ENCODE measurements around the gene NPIPB2. TPM values are rescaled to one million over a fixed set of nuclear protein-coding genes. Genes with fewer than 3 reads are reported as not detected.
"Not testable (repeated sequence)": the region's sequence is repeated elsewhere in the genome, so short reads cannot be mapped to it uniquely, and the experiment has no call there.

Gene NPIPB2
- 1 to 10 TPM; 9.4 to 9.7 TPM for total RNA-seq
- 1.3 TPM for polyA plus RNA-seq

DNA sequence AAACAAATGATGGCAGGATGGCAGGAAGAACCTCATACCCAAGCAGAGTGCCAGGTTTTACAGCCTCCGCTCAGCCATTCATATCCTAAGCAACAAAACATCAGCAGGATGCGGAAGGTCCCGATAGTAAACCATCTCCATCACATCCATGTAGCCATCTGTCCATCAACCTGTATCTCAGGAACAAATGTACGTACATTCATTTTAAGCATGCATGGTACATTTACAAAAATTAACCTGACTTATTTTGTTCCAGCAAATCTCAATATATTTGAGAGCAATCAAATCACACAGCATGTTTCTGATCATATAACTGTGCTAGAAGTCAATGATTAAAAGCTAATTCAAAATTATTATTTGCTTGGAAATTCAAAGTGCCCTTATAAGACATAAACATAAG, at the start of gene NPIPB2:
Gene NPIPB2 (minus strand): TSS at position 101 of the 400 bp plus-strand sequence. CDS start 0 bp downstream, at position 101.
- H3K4me3 Mint-ChIP-seq: not testable (repeated sequence)

DNA sequence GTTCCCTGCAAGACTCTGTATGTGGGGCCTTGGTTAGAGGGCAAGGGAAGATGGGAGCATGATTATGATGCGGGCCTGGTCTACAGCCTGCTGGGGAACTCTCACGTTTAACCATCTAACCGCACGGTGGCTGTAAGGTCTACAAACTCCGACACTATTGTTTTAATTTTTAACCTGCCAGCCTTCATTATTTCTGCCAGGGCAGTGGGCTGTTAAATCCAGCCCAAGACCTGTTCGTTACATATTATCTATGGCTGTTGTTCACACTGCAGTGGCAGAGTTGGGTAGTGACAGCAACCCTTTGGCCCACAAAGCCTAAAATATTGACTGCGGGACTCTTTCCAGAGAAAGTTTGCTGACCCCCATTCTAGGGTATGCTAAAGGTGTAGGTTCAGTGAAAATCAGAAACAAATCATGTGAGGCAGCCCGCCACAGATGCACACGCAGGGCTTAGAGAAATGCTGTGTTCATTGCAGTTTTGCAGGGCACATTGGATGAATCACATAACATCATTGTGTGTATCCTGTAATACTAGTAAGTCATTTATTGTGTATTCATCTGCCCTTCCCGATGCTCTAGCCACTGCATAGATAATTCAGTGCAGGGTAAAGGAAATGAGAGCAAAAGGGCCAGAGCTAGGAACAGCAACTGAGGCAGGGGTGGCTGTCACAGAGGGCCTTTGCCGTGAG, 49.0 kb upstream of the NPIPB2 start:
- Histone ChIP-seq H3K4me1 (ENCODE audit: insufficient read depth, low read length) (no peaks in the 10 kb centered on the region), H3K9me3 (ENCODE audit: low read length) (no peaks in the 10 kb centered on the region), H3K27ac (ENCODE audit: low read depth, low read length) (no peak overlapping the region), H3K4me3 (ENCODE audit: low read length) (no peak overlapping the region), H3K27me3 (ENCODE audit: insufficient read depth, low read length, poor library complexity, severe bottlenecking) (no peaks in the 10 kb centered on the region), H3K36me3 (ENCODE audit: insufficient read depth, low read length) (no peaks in the 10 kb centered on the region)
- no peak overlapping the region for H3K4me3 Mint-ChIP-seq
- POLR2A ChIA-PET: no interaction called here
- H3K4me1 Mint-ChIP-seq: peaks cover 2 to 13% (median 4%) of the 10 kb centered on the region in 3 donors
- H3K36me3 Mint-ChIP-seq: peaks cover 0 to 4% (median 3%) of the 10 kb centered on the region in 3 donors
- CTCF ChIA-PET: interaction anchor here (0.8 kb wide), 1 partner anchor 10 kb away, joined by 3 read pairs; no protein-coding TSS in a partner anchor
- no peaks in the 10 kb centered on the region for H3K27me3 Mint-ChIP-seq
- H3K9me3 Mint-ChIP-seq: no peaks in the 10 kb centered on the region
- DNase-seq: no peak
- peak overlapping the region in 1 of 8 donors; percentile 51 for H3K27ac Mint-ChIP-seq

More for the DNA sequence above, at the start of gene NPIPB2:
- H3K9me3 ChIP-seq (ENCODE audit: low read length); H3K27ac ChIP-seq (ENCODE audit: low read depth, low read length); H3K36me3 ChIP-seq (ENCODE audit: insufficient read depth, low read length); POLR2A ChIA-PET; H3K27me3 ChIP-seq (ENCODE audit: insufficient read depth, low read length, poor library complexity, severe bottlenecking); CTCF ChIA-PET; H3K9me3 Mint-ChIP-seq; H3K4me1 Mint-ChIP-seq; H3K4me3 ChIP-seq (ENCODE audit: low read length); DNase-seq; H3K36me3 Mint-ChIP-seq; H3K27me3 Mint-ChIP-seq; H3K4me1 ChIP-seq (ENCODE audit: insufficient read depth, low read length); H3K27ac Mint-ChIP-seq: not testable (repeated sequence)

DNA sequence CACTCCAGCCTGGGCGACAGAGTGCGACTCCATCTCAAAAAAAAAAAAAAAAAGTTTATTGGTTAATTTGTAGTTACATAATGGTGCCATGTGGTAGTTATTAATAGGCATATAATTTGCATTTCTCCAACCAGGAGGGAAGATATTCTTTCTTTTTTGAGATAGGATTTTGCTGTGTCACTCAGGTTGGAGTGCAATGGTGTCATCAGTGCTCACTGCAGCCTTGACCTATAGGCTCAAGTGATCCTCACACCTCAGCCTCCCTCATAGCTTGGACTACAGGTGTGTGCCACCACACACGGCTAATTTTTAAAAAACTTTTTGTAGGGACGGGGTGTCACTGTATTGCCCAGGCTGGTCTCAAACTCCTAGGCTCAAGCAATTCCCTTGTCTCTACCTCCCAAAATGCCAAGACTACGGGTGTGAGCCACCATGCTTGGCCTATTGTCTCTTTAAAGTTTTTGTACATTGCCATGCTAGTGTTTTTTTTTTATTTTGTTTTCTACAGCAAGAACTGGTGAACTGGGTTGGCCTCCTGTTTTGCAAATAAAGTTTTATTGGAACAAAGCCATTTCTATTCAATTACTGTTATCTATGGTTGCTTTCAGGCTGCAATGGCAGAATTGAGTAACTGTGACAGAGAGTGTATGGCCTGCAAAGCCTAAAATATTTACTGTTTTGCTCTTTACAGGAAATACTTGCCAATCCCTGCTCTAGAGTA, 46.6 kb upstream of the NPIPB2 start:
- Histone ChIP-seq H3K36me3 (ENCODE audit: insufficient read depth, low read length) (no peaks in the 10 kb centered on the region), H3K27me3 (ENCODE audit: insufficient read depth, low read length, poor library complexity, severe bottlenecking) (no peaks in the 10 kb centered on the region), H3K4me3 (ENCODE audit: low read length) (no peak overlapping the region), H3K4me1 (ENCODE audit: insufficient read depth, low read length) (no peaks in the 10 kb centered on the region), H3K27ac (ENCODE audit: low read depth, low read length) (no peak overlapping the region), H3K9me3 (ENCODE audit: low read length) (no peaks in the 10 kb centered on the region)
- H3K4me3 Mint-ChIP-seq: no peak overlapping the region
- CTCF ChIA-PET: no interaction called here
- no peak for DNase-seq
- POLR2A ChIA-PET: no interaction called here
- peaks cover 0 to 5% (median 5%) of the 10 kb centered on the region in 3 donors for H3K36me3 Mint-ChIP-seq
- H3K27ac Mint-ChIP-seq: no peak overlapping the region
- H3K4me1 Mint-ChIP-seq: peaks cover 5 to 16% (median 6%) of the 10 kb centered on the region in 3 donors
- H3K27me3 Mint-ChIP-seq: no peaks in the 10 kb centered on the region
- no peaks in the 10 kb centered on the region for H3K9me3 Mint-ChIP-seq

DNA sequence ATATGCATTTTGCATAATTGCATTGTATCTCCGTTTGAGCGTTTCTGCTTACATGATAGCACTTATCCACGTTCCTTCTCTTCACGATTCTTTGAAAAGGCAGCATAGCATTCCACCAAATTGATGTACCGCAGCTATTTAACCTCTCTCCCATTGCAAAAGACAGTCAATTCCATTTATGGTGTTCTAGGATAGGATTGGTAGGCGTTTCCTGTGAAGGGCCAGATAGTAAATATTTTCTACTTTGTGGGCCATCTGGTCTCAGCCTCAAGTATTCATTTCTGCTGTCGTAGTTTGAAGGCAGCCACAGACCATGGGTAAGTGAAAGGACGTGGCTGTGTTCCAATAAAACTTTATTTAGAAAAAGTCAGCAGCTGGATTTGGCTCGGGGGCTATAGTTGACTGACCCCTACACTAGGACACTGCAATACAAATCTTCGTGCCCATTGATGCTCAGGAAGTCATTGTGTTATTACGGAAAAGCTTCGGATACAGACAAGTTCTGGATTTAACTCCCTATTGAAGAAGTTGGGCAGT, 44.7 kb upstream of the NPIPB2 start:
- CTCF ChIA-PET: no interaction called here

DNA sequence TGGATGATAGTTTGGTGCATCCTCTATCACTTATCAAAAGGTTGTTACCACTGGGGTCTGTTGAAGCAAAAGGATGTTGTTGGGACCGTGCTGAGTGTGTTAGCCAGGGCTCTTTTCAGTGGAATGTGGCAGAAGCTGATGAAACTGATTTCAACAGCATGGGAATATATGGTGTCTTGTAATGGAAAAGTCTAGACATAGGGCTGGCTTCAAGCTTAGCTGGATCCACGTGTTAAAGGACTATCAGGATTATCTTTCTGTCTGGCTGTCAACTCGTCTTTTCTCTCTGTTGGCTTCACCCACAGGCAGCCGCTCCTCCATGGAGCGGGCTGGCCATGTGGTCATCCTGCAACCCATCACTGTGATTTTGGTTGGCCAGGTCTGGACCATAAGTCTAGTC, 43.4 kb upstream of the NPIPB2 start:
- no peak overlapping the region for H3K4me3 ChIP-seq (ENCODE audit: low read length)
- Mint-ChIP-seq H3K4me1 (peaks cover 5 to 15% (median 8%) of the 10 kb centered on the region in 3 donors), H3K27ac (no peak overlapping the region), H3K36me3 (peaks cover 0 to 4% (median 1%) of the 10 kb centered on the region in 3 donors), H3K9me3 (no peaks in the 10 kb centered on the region), H3K4me3 (no peak overlapping the region), H3K27me3 (no peaks in the 10 kb centered on the region)
- H3K9me3 ChIP-seq (ENCODE audit: low read length): no peaks in the 10 kb centered on the region
- H3K27me3 ChIP-seq (ENCODE audit: insufficient read depth, low read length, poor library complexity, severe bottlenecking): no peaks in the 10 kb centered on the region
- no peaks in the 10 kb centered on the region for H3K36me3 ChIP-seq (ENCODE audit: insufficient read depth, low read length)
- no peak overlapping the region for H3K27ac ChIP-seq (ENCODE audit: low read depth, low read length)
- DNase-seq: no peak
- ChIA-PET POLR2A (no interaction called here), CTCF (no interaction called here)
- no peaks in the 10 kb centered on the region for H3K4me1 ChIP-seq (ENCODE audit: insufficient read depth, low read length)

More for the DNA sequence above, 44.7 kb upstream of the NPIPB2 start:
- Histone ChIP-seq H3K4me3 (ENCODE audit: low read length) (no peak overlapping the region), H3K27me3 (ENCODE audit: insufficient read depth, low read length, poor library complexity, severe bottlenecking) (no peaks in the 10 kb centered on the region), H3K4me1 (ENCODE audit: insufficient read depth, low read length) (no peaks in the 10 kb centered on the region), H3K36me3 (ENCODE audit: insufficient read depth, low read length) (no peaks in the 10 kb centered on the region), H3K9me3 (ENCODE audit: low read length) (no peaks in the 10 kb centered on the region), H3K27ac (ENCODE audit: low read depth, low read length) (no peak overlapping the region)
- Mint-ChIP-seq H3K9me3 (no peaks in the 10 kb centered on the region), H3K36me3 (peaks cover 0 to 5% (median 4%) of the 10 kb centered on the region in 3 donors), H3K27ac (no peak overlapping the region), H3K4me1 (peaks cover 5 to 16% (median 6%) of the 10 kb centered on the region in 3 donors), H3K4me3 (no peak overlapping the region), H3K27me3 (no peaks in the 10 kb centered on the region)
- POLR2A ChIA-PET: no interaction called here
- DNase-seq: no peak

DNA sequence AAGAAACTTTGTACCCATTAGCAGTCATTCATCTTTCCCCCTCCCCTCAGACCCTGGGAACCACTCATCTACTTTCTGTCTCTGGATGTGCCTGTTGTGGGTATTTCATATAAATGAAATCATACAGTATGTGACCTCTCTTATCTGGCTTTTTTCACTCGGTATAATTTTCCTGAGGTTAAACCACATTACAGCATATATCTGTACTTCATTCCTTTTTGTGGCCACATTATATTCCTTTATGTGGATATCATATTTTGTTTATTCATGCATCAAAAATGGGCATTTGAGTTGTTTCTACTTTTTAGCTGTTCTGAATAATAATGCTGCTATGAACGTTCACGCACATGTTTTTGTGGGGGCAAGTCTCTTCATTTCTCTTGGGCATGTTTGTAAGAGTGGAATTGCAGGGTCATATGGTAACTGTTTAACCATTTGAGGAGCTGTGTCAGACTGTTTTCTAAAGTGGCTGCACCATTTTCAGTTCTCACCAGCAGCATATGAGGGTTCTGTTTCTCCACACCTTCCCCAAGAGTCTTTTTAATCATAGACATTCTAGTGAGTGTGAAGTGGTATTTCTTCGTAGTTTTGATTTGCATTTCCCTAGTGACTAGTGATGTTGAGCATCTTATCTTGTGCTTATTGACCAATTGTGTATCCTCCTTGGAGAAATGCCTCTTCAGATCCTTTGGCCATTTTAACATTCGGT, 38.4 kb upstream of the NPIPB2 start:
- Mint-ChIP-seq H3K27me3 (no peaks in the 10 kb centered on the region), H3K4me1 (peaks cover 28 to 50% (median 42%) of the 10 kb centered on the region in 3 donors), H3K4me3 (peak overlapping the region in 2 of 7 donors; percentile 32 to 51), H3K36me3 (peaks cover 0 to 12% (median 1%) of the 10 kb centered on the region in 3 donors), H3K27ac (peak overlapping the region in 1 of 8 donors; percentile 9), H3K9me3 (no peaks in the 10 kb centered on the region)
- DNase-seq: no peak
- ChIA-PET CTCF (interaction anchor here (0.8 kb wide), 1 partner anchor 88 kb away, joined by 3 read pairs; no protein-coding TSS in a partner anchor), POLR2A (no interaction called here)
- no peak overlapping the region for H3K27ac ChIP-seq (ENCODE audit: low read depth, low read length)
- no peak overlapping the region for H3K4me3 ChIP-seq (ENCODE audit: low read length)
- no peaks in the 10 kb centered on the region for H3K36me3 ChIP-seq (ENCODE audit: insufficient read depth, low read length)
- no peaks in the 10 kb centered on the region for H3K9me3 ChIP-seq (ENCODE audit: low read length)
- H3K4me1 ChIP-seq (ENCODE audit: insufficient read depth, low read length): peaks cover 23% of the 10 kb centered on the region
- no peaks in the 10 kb centered on the region for H3K27me3 ChIP-seq (ENCODE audit: insufficient read depth, low read length, poor library complexity, severe bottlenecking)

DNA sequence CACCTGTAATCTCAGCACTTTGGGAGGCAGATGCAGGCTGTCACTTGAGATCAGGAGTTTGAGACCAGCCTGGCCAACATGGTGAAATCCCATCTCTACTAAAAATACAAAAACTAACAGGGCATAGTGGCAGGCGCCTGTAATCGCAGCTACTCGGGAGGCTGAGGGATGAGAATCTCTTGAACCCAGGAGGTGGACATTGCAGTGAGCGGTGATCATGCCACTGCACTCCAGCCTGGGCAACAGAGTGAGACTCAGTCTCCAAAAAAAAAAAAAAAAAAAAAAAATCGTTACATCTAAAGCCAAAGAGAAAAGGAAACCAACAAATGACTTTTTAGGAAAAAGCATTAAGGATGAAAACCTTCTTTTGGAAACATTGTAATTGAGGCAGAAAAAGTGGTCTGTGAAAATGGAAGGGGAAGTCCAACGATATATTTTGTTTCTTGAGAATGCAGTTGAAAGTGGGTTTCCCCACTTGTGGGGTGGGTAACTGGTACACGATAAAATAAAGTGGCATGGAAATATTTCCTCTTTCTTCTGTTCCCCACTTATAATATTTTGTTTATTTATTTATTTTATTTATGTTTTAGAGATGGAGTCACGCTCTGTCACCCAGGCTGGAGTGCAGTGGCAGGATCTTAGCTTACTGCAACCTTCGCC, 37.3 kb upstream of the NPIPB2 start:
- peak overlapping the region in 2 of 7 donors; percentile 61 to 98 for H3K4me3 Mint-ChIP-seq
- CTCF ChIA-PET: interaction anchor here (1.3 kb wide), 1 partner anchor 100 kb away, joined by 3 read pairs; no protein-coding TSS in a partner anchor
- H3K27me3 Mint-ChIP-seq: no peaks in the 10 kb centered on the region
- Histone ChIP-seq H3K4me1 (ENCODE audit: insufficient read depth, low read length) (peaks cover 23% of the 10 kb centered on the region), H3K27me3 (ENCODE audit: insufficient read depth, low read length, poor library complexity, severe bottlenecking) (no peaks in the 10 kb centered on the region), H3K36me3 (ENCODE audit: insufficient read depth, low read length) (no peaks in the 10 kb centered on the region), H3K4me3 (ENCODE audit: low read length) (no peak overlapping the region), H3K27ac (ENCODE audit: low read depth, low read length) (no peak overlapping the region), H3K9me3 (ENCODE audit: low read length) (no peaks in the 10 kb centered on the region)
- no peak overlapping the region for H3K27ac Mint-ChIP-seq
- no peak for DNase-seq
- peaks cover 0 to 10% (median 1%) of the 10 kb centered on the region in 3 donors for H3K36me3 Mint-ChIP-seq
- H3K9me3 Mint-ChIP-seq: no peaks in the 10 kb centered on the region
- peaks cover 28 to 44% (median 43%) of the 10 kb centered on the region in 3 donors for H3K4me1 Mint-ChIP-seq
- POLR2A ChIA-PET: no interaction called here
